ENCODE measurements around the gene SVBP.

The SVBP gene

DNA sequence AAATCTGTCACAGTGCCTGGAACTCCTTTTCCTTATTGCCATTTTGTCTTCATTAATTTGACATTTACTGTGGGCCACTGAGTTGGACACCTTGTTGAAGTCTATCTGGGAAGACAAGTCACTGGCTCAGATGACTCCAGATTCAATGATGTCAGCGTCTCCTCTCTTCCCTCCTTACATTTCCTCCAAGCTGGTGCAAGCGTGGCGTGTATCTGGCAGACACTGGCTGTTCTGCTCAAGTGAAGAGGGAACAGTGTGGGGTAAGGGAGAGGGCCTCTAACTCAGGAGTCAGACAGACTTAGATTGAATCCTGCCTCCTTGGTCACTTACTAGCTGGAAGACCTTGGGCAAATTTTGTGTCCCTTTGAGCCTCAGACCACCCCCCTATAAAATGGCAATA, 20.5 kb upstream of the SVBP start:
- in situ Hi-C loops (cut with HindIII; ENCODE audit: low pct_ligation_motif_present, low sequenced_read_pairs) = no loop called here
- DNase-seq = no peak
- Histone ChIP-seq H3K4me3 (ENCODE audit: low read depth, low read length) (no peak overlapping the region), H3K27me3 (replicated peaks) (no peaks in the 10 kb centered on the region), H3K27ac (no peak overlapping the region), H3K36me3 (replicated peaks) (no peaks in the 10 kb centered on the region)
- TF ChIP-seq, protein P1, sequence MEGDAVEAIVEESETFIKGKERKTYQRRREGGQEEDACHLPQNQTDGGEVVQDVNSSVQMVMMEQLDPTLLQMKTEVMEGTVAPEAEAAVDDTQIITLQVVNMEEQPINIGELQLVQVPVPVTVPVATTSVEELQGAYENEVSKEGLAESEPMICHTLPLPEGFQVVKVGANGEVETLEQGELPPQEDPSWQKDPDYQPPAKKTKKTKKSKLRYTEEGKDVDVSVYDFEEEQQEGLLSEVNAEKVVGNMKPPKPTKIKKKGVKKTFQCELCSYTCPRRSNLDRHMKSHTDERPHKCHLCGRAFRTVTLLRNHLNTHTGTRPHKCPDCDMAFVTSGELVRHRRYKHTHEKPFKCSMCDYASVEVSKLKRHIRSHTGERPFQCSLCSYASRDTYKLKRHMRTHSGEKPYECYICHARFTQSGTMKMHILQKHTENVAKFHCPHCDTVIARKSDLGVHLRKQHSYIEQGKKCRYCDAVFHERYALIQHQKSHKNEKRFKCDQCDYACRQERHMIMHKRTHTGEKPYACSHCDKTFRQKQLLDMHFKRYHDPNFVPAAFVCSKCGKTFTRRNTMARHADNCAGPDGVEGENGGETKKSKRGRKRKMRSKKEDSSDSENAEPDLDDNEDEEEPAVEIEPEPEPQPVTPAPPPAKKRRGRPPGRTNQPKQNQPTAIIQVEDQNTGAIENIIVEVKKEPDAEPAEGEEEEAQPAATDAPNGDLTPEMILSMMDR (IDR thresholded peaks at IDR 0.05; ENCODE audit: low read depth, low read length, missing control alignments) = no peak

DNA sequence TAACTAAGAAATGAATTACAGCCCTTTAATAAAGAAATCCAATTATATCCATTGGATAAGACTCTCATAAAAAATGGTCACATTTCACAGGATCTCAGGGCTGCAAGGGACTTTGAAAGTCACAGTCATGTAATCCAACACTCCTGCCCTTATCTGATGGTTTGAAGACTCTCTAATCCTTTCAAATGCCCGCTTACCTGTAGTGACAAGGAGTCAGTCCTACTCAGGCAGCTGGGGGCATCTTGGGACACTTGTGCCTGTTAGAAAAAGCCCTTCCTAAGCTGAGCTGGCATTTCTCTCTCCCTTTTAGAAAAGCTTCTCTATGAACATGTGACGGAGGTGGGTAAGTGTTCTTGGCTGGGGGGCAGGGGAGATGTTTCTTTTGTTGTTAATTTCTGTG, 18.2 kb upstream of the SVBP start:
- H3K36me3 ChIP-seq (replicated peaks) = no peaks in the 10 kb centered on the region
- no peak overlapping the region for H3K4me3 ChIP-seq (ENCODE audit: low read depth, low read length)
- H3K27ac ChIP-seq = no peak overlapping the region
- no peak for DNase-seq
- no peaks in the 10 kb centered on the region for H3K27me3 ChIP-seq (replicated peaks)
- in situ Hi-C loops (cut with HindIII; ENCODE audit: low pct_ligation_motif_present, low sequenced_read_pairs) = no loop called here
- TF ChIP-seq, protein P1 (IDR thresholded peaks at IDR 0.05; ENCODE audit: low read depth, low read length, missing control alignments) = no peak

DNA sequence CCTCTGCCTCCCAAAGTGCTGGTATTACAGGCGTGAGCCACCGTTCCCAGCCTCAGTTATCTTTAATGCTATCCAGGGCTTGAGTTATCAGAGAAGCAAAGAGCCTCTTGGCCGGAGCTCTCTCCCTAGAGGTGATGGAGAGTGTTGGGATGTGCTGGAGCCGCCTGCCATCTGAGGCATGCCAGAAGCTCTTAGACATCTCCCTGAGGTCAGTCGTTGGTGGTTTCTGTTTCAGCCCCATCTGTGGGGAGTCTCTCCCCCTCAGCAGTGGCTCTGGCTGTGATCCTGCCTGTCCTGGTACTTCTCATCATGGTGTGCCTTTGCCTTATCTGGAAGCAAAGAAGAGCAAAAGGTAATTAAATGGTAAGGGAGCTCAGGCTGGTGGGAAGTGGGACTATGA, 17.6 kb upstream of the SVBP start:
- Histone ChIP-seq H3K27me3 (replicated peaks) (no peaks in the 10 kb centered on the region), H3K27ac (no peak overlapping the region), H3K36me3 (replicated peaks) (no peaks in the 10 kb centered on the region), H3K4me3 (ENCODE audit: low read depth, low read length) (no peak overlapping the region)
- TF ChIP-seq, protein P1 (IDR thresholded peaks at IDR 0.05; ENCODE audit: low read depth, low read length, missing control alignments) = no peak
- DNase-seq = no peak
- in situ Hi-C loops (cut with HindIII; ENCODE audit: low pct_ligation_motif_present, low sequenced_read_pairs) = no loop called here

DNA sequence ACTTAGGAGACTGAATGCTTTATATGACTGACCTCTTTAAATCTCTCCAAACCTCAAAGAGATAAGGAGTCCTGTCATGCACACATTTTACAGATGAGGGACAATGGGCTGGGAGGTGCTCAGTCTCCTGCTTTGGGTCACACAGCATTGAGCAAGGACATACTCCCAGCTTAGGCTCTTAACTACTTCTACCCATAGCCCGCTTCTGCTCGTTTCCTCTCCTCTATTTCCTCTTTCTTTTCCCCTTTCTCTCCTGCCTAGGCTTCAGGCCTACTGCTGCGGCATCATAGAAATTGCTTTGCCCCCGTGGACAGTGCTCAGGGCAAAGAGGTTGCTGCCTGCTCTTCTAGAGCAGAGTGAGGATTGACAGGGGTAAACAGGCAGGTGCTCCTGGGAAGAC, 16.8 kb upstream of the SVBP start:
- in situ Hi-C loops (cut with HindIII; ENCODE audit: low pct_ligation_motif_present, low sequenced_read_pairs) = no loop called here
- DNase-seq = no peak
- Histone ChIP-seq H3K36me3 (replicated peaks) (no peaks in the 10 kb centered on the region), H3K4me3 (ENCODE audit: low read depth, low read length) (no peak overlapping the region), H3K27me3 (replicated peaks) (no peaks in the 10 kb centered on the region), H3K27ac (no peak overlapping the region)
- TF ChIP-seq, protein P1 (IDR thresholded peaks at IDR 0.05; ENCODE audit: low read depth, low read length, missing control alignments) = no peak

DNA sequence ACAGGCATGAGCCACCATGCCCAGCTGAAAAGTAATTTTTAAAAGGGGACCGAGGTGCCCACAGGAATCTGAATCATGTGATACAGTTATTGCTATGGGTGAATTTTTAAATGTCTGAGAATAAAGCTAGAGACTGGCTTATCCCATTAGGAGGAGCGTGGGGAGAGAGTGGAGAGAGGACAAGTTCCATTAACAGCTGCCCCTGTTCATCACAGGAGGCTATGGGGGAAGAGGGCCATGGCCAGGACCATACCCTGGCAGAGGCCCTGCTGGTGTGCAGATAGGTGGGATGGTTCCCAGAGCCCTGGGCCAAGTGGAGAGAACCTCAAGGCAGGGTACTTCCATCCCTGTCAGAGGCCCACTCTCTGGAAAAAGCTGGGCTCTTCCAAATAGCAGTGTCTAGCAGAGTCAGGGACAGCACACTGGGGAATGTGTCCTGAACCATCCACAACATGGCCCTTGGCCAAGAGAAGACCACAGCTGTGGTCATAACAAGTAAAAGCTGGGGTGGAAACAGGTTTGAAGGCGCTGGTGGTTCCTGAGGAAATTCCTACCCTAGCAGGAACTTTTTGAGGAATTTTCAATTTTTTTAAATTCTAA, 15.5 kb upstream of the SVBP start:
- Histone ChIP-seq H3K27ac (no peak overlapping the region), H3K36me3 (replicated peaks) (no peaks in the 10 kb centered on the region), H3K27me3 (replicated peaks) (no peaks in the 10 kb centered on the region), H3K4me3 (ENCODE audit: low read depth, low read length) (no peak overlapping the region)
- DNase-seq = no peak
- TF ChIP-seq, protein P1 (IDR thresholded peaks at IDR 0.05; ENCODE audit: low read depth, low read length, missing control alignments) = no peak
- in situ Hi-C loops (cut with HindIII; ENCODE audit: low pct_ligation_motif_present, low sequenced_read_pairs) = no loop called here

DNA sequence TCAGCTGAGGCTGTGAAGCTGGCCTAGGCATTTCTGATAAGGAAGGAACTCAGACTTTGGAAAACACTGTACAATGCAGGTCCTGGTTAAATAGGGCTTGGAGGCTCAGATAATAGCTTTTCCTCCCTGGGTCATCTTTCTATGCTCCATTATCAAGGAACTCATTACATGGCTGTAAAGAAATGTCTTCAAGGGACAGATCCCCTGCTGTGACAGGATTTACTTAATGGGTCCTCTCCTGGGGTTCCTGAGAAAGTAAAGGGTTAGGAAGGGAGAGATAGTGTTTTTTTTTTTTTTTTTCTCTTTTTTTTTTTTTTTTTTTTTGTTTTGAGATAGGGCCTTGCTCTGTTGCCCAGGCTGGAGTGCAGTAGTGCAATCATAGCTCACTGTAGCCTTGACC, 14.1 kb upstream of the SVBP start:
- Histone ChIP-seq H3K27me3 (replicated peaks) (no peaks in the 10 kb centered on the region), H3K4me3 (ENCODE audit: low read depth, low read length) (no peak overlapping the region), H3K27ac (no peak overlapping the region), H3K36me3 (replicated peaks) (no peaks in the 10 kb centered on the region)
- DNase-seq = no peak
- TF ChIP-seq, protein P1 (IDR thresholded peaks at IDR 0.05; ENCODE audit: low read depth, low read length, missing control alignments) = no peak
- in situ Hi-C loops (cut with HindIII; ENCODE audit: low pct_ligation_motif_present, low sequenced_read_pairs) = no loop called here

Measured in brain microvascular endothelial cell (primary cell).